DND-41 (cell line): ENCODE data around the gene ZMIZ1.

Source experiments
- ATAC-seq: fragments of 200-7000 bp; cut with Tn5 transposase; 3 replicates; pipeline ENCODE4 v1.9.1; 2021; ENCODE audit warnings: low read depth; ENCODE audit not compliant: insufficient read depth
- DNase-seq: peaks from one replicate; pipeline ENCODE4 v3.0.0-alpha.2; 2020
- H2AFZ ChIP-seq: 2 replicates; pipeline ENCODE4 v1.6.0; 2012; ENCODE audit warnings: low read depth, low read length
- H3K27ac ChIP-seq: 2 replicates; pipeline ENCODE4 v1.5.1; 2012; ENCODE audit warnings: low read length, inconsistent platforms
- H3K27me3 ChIP-seq: fragments of 200-600 bp; sonication (generic); 2 replicates; pipeline ENCODE4 v1.6.0; 2012; ENCODE audit warnings: low read length, mild to moderate bottlenecking, inconsistent platforms; ENCODE audit not compliant: insufficient read depth, poor library complexity
- H3K36me3 ChIP-seq: 2 replicates; pipeline ENCODE4 v1.5.1; 2012; ENCODE audit warnings: low read length, inconsistent platforms; ENCODE audit not compliant: insufficient read depth
- H3K4me1 ChIP-seq: 2 replicates; pipeline ENCODE4 v1.5.1; 2012; ENCODE audit warnings: mild to moderate bottlenecking, low read length; ENCODE audit not compliant: insufficient read depth
- H3K4me2 ChIP-seq: 2 replicates; pipeline ENCODE4 v1.6.0; 2012; ENCODE audit warnings: mild to moderate bottlenecking, moderate library complexity, low read length, inconsistent platforms; ENCODE audit not compliant: insufficient read depth
- H3K4me3 ChIP-seq, 2 experiments: fragments of 200-600 bp in 1 of 2; shearing (Covaris generic) in 1 of 2; 2 replicates each; pipeline ENCODE4 v1.5.1; 2012 to 2016; ENCODE audit warnings: inconsistent platforms in 2 of 2, low read length in 2 of 2, mild to moderate bottlenecking in 2 of 2, low read depth in 1 of 2, moderate library complexity in 1 of 2
- H3K79me2 ChIP-seq: 2 replicates; pipeline ENCODE4 v1.6.0; 2012; ENCODE audit warnings: low read length, inconsistent platforms; ENCODE audit not compliant: insufficient read depth
- H3K9ac ChIP-seq: 2 replicates; pipeline ENCODE4 v1.6.0; 2012; ENCODE audit warnings: low read depth, mild to moderate bottlenecking, inconsistent platforms, low read length, moderate library complexity
- H3K9me3 ChIP-seq: 2 replicates; pipeline ENCODE4 v1.5.1; 2012; ENCODE audit warnings: low read length, moderate library complexity, mild to moderate bottlenecking, inconsistent platforms; ENCODE audit not compliant: insufficient read depth, severe bottlenecking
- H4K20me1 ChIP-seq: 2 replicates; pipeline ENCODE4 v1.6.0; 2012; ENCODE audit warnings: low read length; ENCODE audit not compliant: insufficient read depth
- EZH2 ChIP-seq: IDR thresholded peaks from 3 replicates; pipeline ENCODE4 v1.6.1; 2012; ENCODE audit warnings: borderline replicate concordance, low read depth, mild to moderate bottlenecking, moderate library complexity, low read length, inconsistent platforms; ENCODE audit not compliant: severe bottlenecking
- TF ChIP-seq, protein P1 (sequence below): IDR thresholded peaks from 2 replicates; pipeline ENCODE4 v1.5.1; 2012; ENCODE audit warnings: borderline replicate concordance, low read length, moderate library complexity, mild to moderate bottlenecking; ENCODE audit not compliant: poor library complexity, severe bottlenecking; ENCODE audit errors: extremely low read depth

ZMIZ1 gene

DNA sequence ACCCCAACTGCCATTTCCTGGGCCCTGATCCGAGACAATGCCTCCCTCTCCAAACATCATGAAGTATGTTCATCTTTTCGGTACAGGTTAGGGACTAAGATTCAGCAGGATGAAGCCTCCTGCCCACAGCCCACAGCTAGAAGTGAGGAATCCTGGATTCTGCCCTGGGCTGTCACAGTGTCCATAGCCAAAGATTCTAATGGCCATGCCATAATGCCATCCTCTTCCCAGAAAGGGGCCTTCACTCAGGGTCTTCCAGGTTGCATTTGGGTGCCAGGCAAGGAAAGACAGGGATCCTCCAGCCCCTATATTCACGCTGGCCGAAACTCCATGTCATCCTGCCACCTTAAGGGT is 15.7 kb upstream of the ZMIZ1 start:
- H3K4me2 ChIP-seq: no peak overlapping the region
- TF ChIP-seq, protein P1, sequence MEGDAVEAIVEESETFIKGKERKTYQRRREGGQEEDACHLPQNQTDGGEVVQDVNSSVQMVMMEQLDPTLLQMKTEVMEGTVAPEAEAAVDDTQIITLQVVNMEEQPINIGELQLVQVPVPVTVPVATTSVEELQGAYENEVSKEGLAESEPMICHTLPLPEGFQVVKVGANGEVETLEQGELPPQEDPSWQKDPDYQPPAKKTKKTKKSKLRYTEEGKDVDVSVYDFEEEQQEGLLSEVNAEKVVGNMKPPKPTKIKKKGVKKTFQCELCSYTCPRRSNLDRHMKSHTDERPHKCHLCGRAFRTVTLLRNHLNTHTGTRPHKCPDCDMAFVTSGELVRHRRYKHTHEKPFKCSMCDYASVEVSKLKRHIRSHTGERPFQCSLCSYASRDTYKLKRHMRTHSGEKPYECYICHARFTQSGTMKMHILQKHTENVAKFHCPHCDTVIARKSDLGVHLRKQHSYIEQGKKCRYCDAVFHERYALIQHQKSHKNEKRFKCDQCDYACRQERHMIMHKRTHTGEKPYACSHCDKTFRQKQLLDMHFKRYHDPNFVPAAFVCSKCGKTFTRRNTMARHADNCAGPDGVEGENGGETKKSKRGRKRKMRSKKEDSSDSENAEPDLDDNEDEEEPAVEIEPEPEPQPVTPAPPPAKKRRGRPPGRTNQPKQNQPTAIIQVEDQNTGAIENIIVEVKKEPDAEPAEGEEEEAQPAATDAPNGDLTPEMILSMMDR: no peak
- TF ChIP-seq EZH2: no peak
- no peaks in the 10 kb centered on the region for H4K20me1 ChIP-seq
- no peak overlapping the region for H2AFZ ChIP-seq
- no peak for DNase-seq
- H3K4me1 ChIP-seq: peaks cover 16% of the 10 kb centered on the region
- no peak for ATAC-seq
- H3K27me3 ChIP-seq: no peaks in the 10 kb centered on the region
- H3K27ac ChIP-seq: no peak overlapping the region
- H3K4me3 ChIP-seq: no peak overlapping the region
- H3K36me3 ChIP-seq: no peaks in the 10 kb centered on the region
- H3K79me2 ChIP-seq: no peaks in the 10 kb centered on the region
- H3K9me3 ChIP-seq: no peaks in the 10 kb centered on the region
- no peak overlapping the region for H3K9ac ChIP-seq

DNA sequence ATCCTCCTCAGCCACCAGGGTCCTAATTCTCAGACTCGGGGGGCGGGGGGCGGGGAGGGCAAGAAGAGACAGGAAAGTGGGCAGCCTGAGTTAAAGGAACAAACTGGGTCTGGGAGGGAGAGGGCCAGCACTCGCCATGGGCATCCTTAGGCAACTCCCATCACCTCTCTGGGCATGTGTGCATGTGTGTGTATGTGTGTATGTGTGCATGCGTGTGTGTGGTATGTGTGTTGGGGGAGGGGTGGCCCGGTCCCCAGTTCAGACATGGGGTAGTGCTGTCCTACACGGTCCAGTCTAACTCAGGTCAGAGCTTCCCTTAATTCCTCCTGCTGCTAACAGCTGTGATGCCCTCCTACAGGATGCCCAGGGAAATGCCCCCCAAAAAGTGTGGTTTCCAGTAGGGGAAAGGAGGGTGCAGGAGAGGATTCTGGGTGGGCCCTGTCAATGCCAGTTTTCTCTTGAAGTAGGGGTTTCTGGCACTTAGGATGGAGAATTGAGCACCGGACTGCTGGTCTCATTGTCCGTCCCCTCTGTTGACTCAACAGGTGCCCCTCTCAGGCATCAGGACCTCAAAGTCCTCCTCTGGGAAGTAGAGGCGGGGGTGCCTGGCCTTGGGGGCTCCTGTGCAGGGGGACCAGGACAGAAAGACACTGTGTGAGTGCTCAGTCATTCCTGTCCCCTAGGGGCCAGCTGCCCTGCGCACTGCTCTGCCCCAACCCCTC is 15.1 kb upstream of the ZMIZ1 start:
- Histone ChIP-seq H3K27me3 (no peaks in the 10 kb centered on the region), H3K4me1 (peaks cover 10% of the 10 kb centered on the region), H3K27ac (no peak overlapping the region), H3K9me3 (no peaks in the 10 kb centered on the region), H3K4me2 (no peak overlapping the region), H3K36me3 (no peaks in the 10 kb centered on the region), H2AFZ (no peak overlapping the region), H3K4me3 (no peak overlapping the region), H3K9ac (no peak overlapping the region), H3K79me2 (no peaks in the 10 kb centered on the region), H4K20me1 (no peaks in the 10 kb centered on the region)
- no peak for DNase-seq
- TF ChIP-seq, protein P1: no peak
- TF ChIP-seq EZH2: no peak
- no peak for ATAC-seq

DNA sequence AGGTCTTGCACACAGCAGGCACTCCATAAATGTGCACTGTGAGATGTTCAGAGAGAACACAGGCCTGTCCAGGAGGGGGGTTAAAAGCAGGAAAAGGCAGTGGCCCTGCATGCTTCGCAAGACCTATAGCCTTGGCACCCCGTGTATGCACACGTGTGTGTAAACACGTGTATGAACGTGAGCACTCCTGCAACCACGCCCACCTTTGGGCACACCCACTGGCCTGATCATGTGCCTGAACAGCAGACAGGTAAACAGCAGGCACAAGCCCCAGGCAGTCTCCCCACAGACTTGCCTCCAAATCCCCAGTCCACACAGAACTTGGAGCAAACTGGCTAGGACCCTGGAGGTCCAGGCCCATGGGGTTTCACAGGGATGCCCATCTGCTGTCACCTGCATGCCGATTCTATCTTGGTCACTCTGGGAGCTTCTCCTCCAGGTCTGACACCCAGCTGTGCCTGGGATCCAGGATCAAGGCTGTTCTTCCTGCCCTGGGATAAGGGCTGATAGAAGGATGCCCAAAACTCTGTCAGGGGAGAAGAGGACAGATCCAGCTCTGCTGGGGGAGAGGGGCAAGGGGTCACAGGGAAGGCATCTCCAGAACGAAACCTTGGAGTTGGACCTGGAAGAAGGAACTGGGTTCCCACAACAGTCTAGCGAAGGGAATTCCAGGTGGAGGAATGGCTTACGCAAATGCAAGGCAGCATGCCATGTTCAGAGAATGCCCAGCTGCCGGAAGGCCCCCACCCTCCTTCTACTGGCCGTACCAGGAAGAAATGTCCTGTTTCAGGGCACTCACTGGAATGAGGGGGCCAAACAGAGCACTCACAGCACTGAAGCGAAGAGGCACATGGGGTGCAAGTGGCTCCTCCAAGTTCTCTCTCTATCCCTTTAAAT is 14.3 kb upstream of the ZMIZ1 start:
- no peak for ATAC-seq
- no peak overlapping the region for H3K9ac ChIP-seq
- H3K27ac ChIP-seq: no peak overlapping the region

More for the DNA sequence above, 14.3 kb upstream of the ZMIZ1 start:
- no peaks in the 10 kb centered on the region for H3K27me3 ChIP-seq
- H3K4me1 ChIP-seq: peaks cover 3% of the 10 kb centered on the region
- no peaks in the 10 kb centered on the region for H3K79me2 ChIP-seq
- DNase-seq: no peak
- TF ChIP-seq, protein P1: no peak
- no peak for TF ChIP-seq EZH2
- no peak overlapping the region for H2AFZ ChIP-seq
- H3K9me3 ChIP-seq: no peaks in the 10 kb centered on the region
- no peaks in the 10 kb centered on the region for H4K20me1 ChIP-seq
- no peak overlapping the region for H3K4me2 ChIP-seq
- H3K36me3 ChIP-seq: no peaks in the 10 kb centered on the region
- no peak overlapping the region for H3K4me3 ChIP-seq
